ENCODE results near the gene C20orf204. TPM values are rescaled to one million over a fixed set of nuclear protein-coding genes. Genes with fewer than 3 reads are reported as not detected.

C20orf204 gene
- total and polyA plus RNA-seq, 2 of the 8 experiments (the other 6 are each of a cell fraction or from before 2014, with no cell fraction given): 0.39 to 0.52 TPM

GRCh38 chr20:64065974-64066343 is 30.0 kb downstream of the C20orf204 start:
- H4K5ac ChIP-seq (ENCODE audit: insufficient read length, low read depth, low read length): no peak overlapping the region
- H3K36me3 ChIP-seq (ENCODE audit: control insufficient read depth in 2 of 4, insufficient read depth in 4 of 4, low read length in 3 of 4): no peaks in the 10 kb centered on the region
- no peak overlapping the region for H4K8ac ChIP-seq (ENCODE audit: extremely low read depth, insufficient read depth, low read length)
- H3K18ac ChIP-seq (ENCODE audit: extremely low read depth, low read length): no peak overlapping the region
- H3K4me1 ChIP-seq (replicated peaks in 1 of 4; ENCODE audit: control insufficient read depth in 3 of 4, insufficient read depth in 4 of 4, low read length in 3 of 4): peaks cover 3 to 20% (median 10%) of the 10 kb centered on the region in 4 experiments
- H3K23me2 ChIP-seq (ENCODE audit: low read depth, low read length): peaks cover 2% of the 10 kb centered on the region; the same call in 1 of the 2 replicates
- no peak overlapping the region for H3K14ac ChIP-seq (ENCODE audit: insufficient read length)
- H2BK20ac ChIP-seq (ENCODE audit: low read length): no peak overlapping the region
- no peak overlapping the region for H2BK120ac ChIP-seq (replicated peaks; ENCODE audit: low read depth, low read length)
- no peak for DNase-seq (ENCODE audit: low read depth in 1 of 2, low spot score in 2 of 2)
- H3K4me2 ChIP-seq (ENCODE audit: insufficient read depth in 1 of 2, low read depth in 2 of 2, low read length in 2 of 2): 0 out of 4 replicates have a peak overlapping the region, but pooled peaks of 1 of the 2 experiments have one; percentile 1
- no peaks in the 10 kb centered on the region for H3K79me2 ChIP-seq (ENCODE audit: control insufficient read depth in 1 of 2, insufficient read depth in 2 of 2, low read length in 2 of 2)
- H4K91ac ChIP-seq (replicated peaks; ENCODE audit: insufficient read length, low read length): no peak overlapping the region
- 46% methylated on average over 5 of the region's 5 CpGs; no CpG with 5 or more reads in 1 of the 2 experiments for WGBS, 2 experiments (ENCODE audit: extremely low coverage in 1 of 2, insufficient coverage in 1 of 2, insufficient read length in 1 of 2, insufficient replicate concordance in 2 of 2, low coverage in 1 of 2, low lambda C conversion rate in 2 of 2, missing lambda C conversion rate in 1 of 2)
- H3K4ac ChIP-seq (replicated peaks; ENCODE audit: insufficient read length, low read depth, low read length): no peak overlapping the region
- H3K79me1 ChIP-seq (ENCODE audit: low read depth, low read length): no peaks in the 10 kb centered on the region
- H2AFZ ChIP-seq (ENCODE audit: low read length): no peak overlapping the region
- no peaks in the 10 kb centered on the region for H3K27me3 ChIP-seq (replicated peaks in 1 of 4; ENCODE audit: control insufficient read depth in 3 of 4, extremely low read depth in 1 of 4, insufficient read depth in 3 of 4, low read length in 3 of 4)
- no peak overlapping the region for H3K56ac ChIP-seq (replicated peaks; ENCODE audit: insufficient read length, low read depth, low read length)
- no peak overlapping the region for H3K9ac ChIP-seq (replicated peaks in 1 of 4; ENCODE audit: extremely low read depth in 1 of 4, low read depth in 3 of 4, low read length in 3 of 4)
- TF ChIP-seq SIN3A (conservative IDR thresholded peaks at IDR 0.05 in 1 of 2, IDR thresholded peaks at IDR 0.05 in 1 of 2; ENCODE audit: low read depth in 1 of 2, low read length in 2 of 2) (0 out of 4 replicates have a peak, but pooled peaks of 1 of the 2 experiments have one; percentile 23), TCF12 (IDR thresholded peaks at IDR 0.05; ENCODE audit: low read depth, low read length) (no peak), GABPA (IDR thresholded peaks at IDR 0.05; ENCODE audit: borderline replicate concordance, insufficient read depth, low read length) (no peak), KDM1A (IDR thresholded peaks at IDR 0.05; ENCODE audit: borderline replicate concordance, low read length) (no peak), BCL11A (IDR thresholded peaks at IDR 0.05; ENCODE audit: low read depth in 2 of 2, low read length in 2 of 2) (no peak), BACH1 (IDR thresholded peaks at IDR 0.05; ENCODE audit: low read length) (no peak)
- no peaks in the 10 kb centered on the region for H3K9me3 ChIP-seq (ENCODE audit: insufficient read depth in 2 of 2, low read depth in 1 of 2, low read length in 1 of 2)
- H2BK12ac ChIP-seq (ENCODE audit: low read depth, low read length): no peak overlapping the region
- H3K23ac ChIP-seq (ENCODE audit: insufficient read length): no peak overlapping the region
- no peak overlapping the region for H3K4me3 ChIP-seq (ENCODE audit: extremely low read depth in 1 of 4, insufficient read depth in 2 of 4, low read depth in 3 of 4, low read length in 4 of 4)
- POLR2A ChIA-PET (ENCODE audit: partially characterized antibody): interaction anchor here (0.8 to 4.5 kb wide), 6 partner anchors 8 to 86 kb away, joined by 3 to 27 read pairs (median 4); partner anchors contain the start of genes OPRL1, PRPF6 and RGS19
- peaks cover 2 to 9% of the 10 kb centered on the region in 2 experiments for H4K20me1 ChIP-seq (replicated peaks in 1 of 2; ENCODE audit: control insufficient read depth in 1 of 2, insufficient read depth in 2 of 2, low read length in 2 of 2)
- no peak for FAIRE-seq
- H2BK15ac ChIP-seq (ENCODE audit: low read length): peak overlapping the region; percentile 65; the same call in 1 of the 2 replicates
- H2AK5ac ChIP-seq (ENCODE audit: low read depth, low read length): no peak overlapping the region
- CTCF ChIA-PET (ENCODE audit: partially characterized antibody): interaction anchor here (0.6 to 2.5 kb wide), 7 partner anchors 9 to 301 kb away, joined by 3 to 17 read pairs (median 4); partner anchors contain the start of genes OPRL1 and RGS19
- no peak overlapping the region for H3K27ac ChIP-seq (ENCODE audit: low read depth, low read length)
- H2BK5ac ChIP-seq (ENCODE audit: low read depth, low read length): 0 out of 2 replicates have a peak overlapping the region, but pooled peaks have one; percentile 44
